IMR-90 (cell line): ENCODE data around the gene ADGRD2. TPM values are rescaled to one million over a fixed set of nuclear protein-coding genes. Genes with fewer than 3 reads are reported as not detected.

Source experiments
- ATAC-seq: fragments of 200-7000 bp; cut with Tn5 transposase; 2 replicates; pipeline ENCODE4 v1.9.1; 2020; ENCODE audit warnings: low read depth, mild to moderate bottlenecking, moderate library complexity
- BruUV-seq: library from RNA; stranded (reverse); fragments of 400-500 nt; replicated peaks from 2 replicates; lab custom pipeline; 2021; lab: Mats Ljungman, UMichigan
- CTCF ChIA-PET: fragments of 300-600 bp; formaldehyde crosslinking; extraction: SDS; loops from one replicate; lab custom pipeline; 2021; ENCODE audit warnings: antibody characterized with exemption; lab: Yijun Ruan, JAX
- POLR2A ChIA-PET: fragments of 300-600 bp; sonication (Branson Sonifier 250); formaldehyde crosslinking; loops from one replicate; lab custom pipeline; 2022; ENCODE audit warnings: antibody characterized with exemption; ENCODE audit not compliant: unreplicated experiment; lab: Charles Lee
- DNase-seq: peaks from one replicate; pipeline ENCODE4 v3.0.0; 2013
- H2AFZ ChIP-seq: replicated peaks from 2 replicates; pipeline ENCODE3; 2013; ENCODE audit warnings: low read length, mild to moderate bottlenecking; ENCODE audit not compliant: poor library complexity
- H2AK5ac ChIP-seq: 2 replicates; pipeline ENCODE4 v1.6.1; 2013; ENCODE audit warnings: low read depth, low read length, inconsistent platforms
- H2AK9ac ChIP-seq: replicated peaks from 2 replicates; pipeline ENCODE3; 2013; ENCODE audit warnings: mild to moderate bottlenecking, low read depth, low read length, moderate library complexity; ENCODE audit not compliant: poor library complexity
- H2BK120ac ChIP-seq: 2 replicates; pipeline ENCODE4 v1.6.1; 2013; ENCODE audit warnings: low read depth, low read length, inconsistent platforms
- H2BK15ac ChIP-seq: 3 replicates; pipeline ENCODE4 v1.6.1; 2013; ENCODE audit warnings: low read depth, low read length, inconsistent platforms
- H2BK20ac ChIP-seq: 2 replicates; pipeline ENCODE4 v1.6.1; 2013; ENCODE audit warnings: low read depth, mild to moderate bottlenecking, inconsistent platforms, low read length, moderate library complexity
- H2BK5ac ChIP-seq: 2 replicates; pipeline ENCODE4 v1.6.1; 2013; ENCODE audit warnings: mild to moderate bottlenecking, low read depth, low read length, inconsistent platforms; ENCODE audit not compliant: poor library complexity, severe bottlenecking
- H3K14ac ChIP-seq: replicated peaks from 2 replicates; pipeline ENCODE4 v1.6.1; 2013; ENCODE audit warnings: low read depth, low read length, inconsistent platforms
- H3K18ac ChIP-seq: 2 replicates; pipeline ENCODE4 v1.6.1; 2013; ENCODE audit warnings: low read depth, low read length, control low read depth
- H3K23ac ChIP-seq: 2 replicates; pipeline ENCODE4 v1.6.1; 2013; ENCODE audit warnings: low read depth, low read length, inconsistent platforms
- H3K27ac ChIP-seq: 2 replicates; pipeline ENCODE4 v1.5.1; 2013; ENCODE audit warnings: mild to moderate bottlenecking, control low read depth, low read length; ENCODE audit not compliant: insufficient read depth
- H3K27me3 ChIP-seq: 2 replicates; pipeline ENCODE4 v1.6.1; 2013; ENCODE audit warnings: low read length; ENCODE audit not compliant: control insufficient read depth, insufficient read depth
- H3K36me3 ChIP-seq: 2 replicates; pipeline ENCODE4 v1.6.1; 2013; ENCODE audit warnings: low read length, mixed read lengths; ENCODE audit not compliant: control insufficient read depth, insufficient read depth
- H3K4ac ChIP-seq: 2 replicates; pipeline ENCODE4 v1.6.1; 2013; ENCODE audit warnings: low read depth, low read length, inconsistent platforms
- H3K4me1 ChIP-seq: 2 replicates; pipeline ENCODE4 v1.6.1; 2013; ENCODE audit warnings: low read length, mixed read lengths; ENCODE audit not compliant: control insufficient read depth, insufficient read depth
- H3K4me2 ChIP-seq: 2 replicates; pipeline ENCODE4 v1.6.1; 2013; ENCODE audit warnings: low read depth, mild to moderate bottlenecking, control low read depth, low read length, moderate library complexity
- H3K4me3 ChIP-seq: 2 replicates; pipeline ENCODE4 v1.5.1; 2013; ENCODE audit warnings: low read depth, mild to moderate bottlenecking, control low read depth, low read length, moderate library complexity; ENCODE audit not compliant: insufficient read depth
- H3K56ac ChIP-seq: 2 replicates; pipeline ENCODE4 v1.6.1; 2013; ENCODE audit warnings: low read length, inconsistent platforms; ENCODE audit not compliant: insufficient read depth; ENCODE audit errors: extremely low read depth
- H3K79me1 ChIP-seq, 2 experiments: 2 replicates each; pipeline ENCODE4 v1.6.1; 2013; ENCODE audit warnings: low read length in 2 of 2, inconsistent platforms in 1 of 2, low read depth in 1 of 2
- H3K9ac ChIP-seq: 2 replicates; pipeline ENCODE4 v1.6.1; 2013; ENCODE audit warnings: low read depth, low read length, control low read depth
- H3K9me1 ChIP-seq: 2 replicates; pipeline ENCODE4 v1.6.1; 2013; ENCODE audit warnings: low read length, inconsistent platforms; ENCODE audit not compliant: insufficient read depth
- H3K9me3 ChIP-seq: 2 replicates; pipeline ENCODE4 v1.6.1; 2013; ENCODE audit warnings: low read length; ENCODE audit not compliant: control insufficient read depth, insufficient read depth
- H4K20me1 ChIP-seq: 2 replicates; pipeline ENCODE4 v1.6.1; 2013; ENCODE audit warnings: low read length, inconsistent platforms; ENCODE audit not compliant: insufficient read depth
- H4K5ac ChIP-seq: 2 replicates; pipeline ENCODE4 v1.6.1; 2013; ENCODE audit warnings: mild to moderate bottlenecking, low read depth, low read length, control low read depth
- H4K8ac ChIP-seq, 2 experiments: 2 replicates each; pipeline ENCODE4 v1.6.1; 2013; ENCODE audit warnings: low read depth in 2 of 2, low read length in 2 of 2, control low read depth in 1 of 2, inconsistent platforms in 1 of 2
- H4K91ac ChIP-seq: 2 replicates; pipeline ENCODE4 v1.6.1; 2013; ENCODE audit warnings: low read depth, low read length, inconsistent platforms; ENCODE audit not compliant: insufficient read depth
- BHLHE40 ChIP-seq: fragments of 150-350 bp; IDR thresholded peaks from 2 replicates; pipeline ENCODE4 v1.6.1; 2016; ENCODE audit warnings: mild to moderate bottlenecking, low read depth, low read length
- CEBPB ChIP-seq: IDR thresholded peaks from 2 replicates; pipeline ENCODE4 v1.6.1; 2012; ENCODE audit warnings: low read depth, low read length, improper control_type of control experiment
- CHD1 ChIP-seq: IDR thresholded peaks from 2 replicates; pipeline ENCODE4 v1.6.1; 2012; ENCODE audit warnings: low read depth, low read length, improper control_type of control experiment
- ELK1 ChIP-seq: fragments of 150-350 bp; IDR thresholded peaks from 2 replicates; pipeline ENCODE4 v1.6.1; 2016; ENCODE audit warnings: low read depth, mild to moderate bottlenecking, low read length, moderate library complexity, borderline replicate concordance
- FOS ChIP-seq: fragments of 150-350 bp; IDR thresholded peaks from 2 replicates; pipeline ENCODE4 v1.6.1; 2016; ENCODE audit warnings: low read depth, low read length
- MAFK ChIP-seq: IDR thresholded peaks from 2 replicates; pipeline ENCODE4 v1.6.1; 2012; ENCODE audit warnings: low read depth, low read length, improper control_type of control experiment
- MAZ ChIP-seq: IDR thresholded peaks from 2 replicates; pipeline ENCODE4 v1.6.1; 2012; ENCODE audit warnings: low read depth, mild to moderate bottlenecking, low read length, improper control_type of control experiment, moderate library complexity, borderline replicate concordance
- MXI1 ChIP-seq: IDR thresholded peaks from 2 replicates; pipeline ENCODE4 v1.6.1; 2012; ENCODE audit warnings: low read depth, mild to moderate bottlenecking, low read length, moderate library complexity, borderline replicate concordance
- NFE2L2 ChIP-seq: fragments of 150-350 bp; IDR thresholded peaks from 2 replicates; pipeline ENCODE4 v1.6.1; 2016; ENCODE audit warnings: low read depth, mild to moderate bottlenecking, low read length
- POLR2A ChIP-seq: IDR thresholded peaks from 2 replicates; pipeline ENCODE4 v1.6.1; 2012; ENCODE audit warnings: mild to moderate bottlenecking, low read depth, low read length
- RAD21 ChIP-seq: IDR thresholded peaks from 2 replicates; pipeline ENCODE4 v1.6.1; 2012; ENCODE audit warnings: low read length, improper control_type of control experiment
- RCOR1 ChIP-seq: IDR thresholded peaks from 2 replicates; pipeline ENCODE4 v1.6.1; 2012; ENCODE audit warnings: mild to moderate bottlenecking, low read length, improper control_type of control experiment; ENCODE audit not compliant: insufficient replicate concordance
- RFX5 ChIP-seq: IDR thresholded peaks from 2 replicates; pipeline ENCODE4 v1.8.0; 2012; ENCODE audit warnings: low read depth, mild to moderate bottlenecking, low read length, moderate library complexity
- SMC3 ChIP-seq: fragments of 150-350 bp; IDR thresholded peaks from 2 replicates; pipeline ENCODE4 v1.6.1; 2016; ENCODE audit warnings: low read depth, mild to moderate bottlenecking, antibody characterized with exemption, low read length, moderate library complexity
- WGBS, 2 experiments: methylation state at CpG; one replicate each; pipeline versions ENCODE4 v1.1.5 to v1.1.7; 2013; ENCODE audit warnings: missing lambda C conversion rate in 2 of 2; ENCODE audit not compliant: insufficient read length in 1 of 2; ENCODE audit errors: extremely low coverage in 2 of 2; 5-methylcytosine and 5-hydroxymethylcytosine counted together
- dilution Hi-C: fragments of 300-500 bp; cut with HindIII; formaldehyde crosslinking; loops from one replicate; pipeline ENCODE4 v1.14.3; 2018; ENCODE audit warnings: low sequenced_read_pairs; ENCODE audit not compliant: unreplicated experiment
- in situ Hi-C: fragments of 300-500 bp; cut with MboI; formaldehyde crosslinking; loops from 3 replicates; pipeline ENCODE4 v1.14.3; 2019; ENCODE audit warnings: low sequenced_read_pairs, inconsistent platforms, mixed read lengths
- intact Hi-C: fragments of 100-400 bp; cut with micrococcal nuclease; formaldehyde crosslinking; loops from 2 replicates; pipeline ENCODE4 v1.10.0; 2022
- polyA plus RNA-seq, 3 experiments: library from polyadenylated mRNA; depleted of rRNA; stranded (reverse); fragments of >200 nt; gene quantifications; 2 replicates each; pipeline ENCODE4 v1.2.3, GENCODE V29; 2012; ENCODE audit warnings: low replicate concordance in 1 of 3
- total RNA-seq: library from RNA; depleted of rRNA; stranded (reverse); fragments of >200 nt; gene quantifications from 2 replicates; pipeline ENCODE4 v1.2.3, GENCODE V29; 2012
- TF ChIP-seq, protein P1 (sequence below): conservative IDR thresholded peaks from 2 replicates; pipeline ENCODE4 v1.5.1; 2012; ENCODE audit warnings: mild to moderate bottlenecking, low read depth, low read length, improper control_type of control experiment
- TF ChIP-seq, protein P2 (sequence below): fragments of 150-350 bp; IDR thresholded peaks from 2 replicates; pipeline ENCODE4 v1.6.1; 2017; ENCODE audit warnings: mild to moderate bottlenecking, antibody characterized with exemption, low read length, low read depth

Gene ADGRD2
- total and polyA plus RNA-seq, 2 of the 4 experiments (the other 2 are of a cell fraction), result not detected

DNA sequence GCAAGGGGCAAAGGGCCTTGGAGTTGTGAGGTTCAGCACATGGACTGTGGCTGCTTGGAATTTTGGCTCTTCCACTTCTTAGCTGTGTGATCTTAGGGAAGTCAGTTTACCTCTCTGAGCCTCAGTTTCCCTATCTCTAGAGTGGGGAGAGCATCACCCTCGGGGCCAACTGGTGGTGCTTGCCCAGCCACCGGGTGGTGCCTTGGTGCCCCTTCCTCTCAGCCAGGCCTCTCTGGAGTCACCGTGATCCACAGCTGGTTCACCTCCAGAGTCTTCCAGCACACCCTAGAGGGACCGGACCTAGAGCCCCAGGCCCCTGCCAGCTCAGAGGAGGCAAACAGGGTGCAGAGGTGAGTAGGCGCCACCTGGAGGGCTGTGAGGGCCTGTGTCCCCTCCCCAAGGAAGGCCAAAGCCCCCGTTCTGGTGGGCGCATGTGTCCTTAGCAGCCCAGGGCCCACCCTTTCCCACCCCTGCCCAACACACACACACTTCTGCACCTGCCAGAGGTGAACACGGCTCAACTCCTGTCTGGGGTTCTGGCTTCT, 7.7 kb downstream of the ADGRD2 start:
- no peaks in the 10 kb centered on the region for H3K79me1 ChIP-seq
- no peak overlapping the region for H2AK9ac ChIP-seq
- no peak overlapping the region for H3K9ac ChIP-seq
- H3K36me3 ChIP-seq, result no peaks in the 10 kb centered on the region
- no peak overlapping the region for H3K4me2 ChIP-seq
- H4K5ac ChIP-seq, result no peak overlapping the region
- intact Hi-C loops (no loop called here), in situ Hi-C loops (no loop called here), dilution Hi-C loops (no loop called here)
- 75% methylated on average over 3 of the region's 8 CpGs; no CpG with 5 or more reads in 1 of the 2 experiments for WGBS, 2 experiments
- TF ChIP-seq MAFK, result no peak
- no peak for TF ChIP-seq CHD1
- TF ChIP-seq RAD21, result no peak
- TF ChIP-seq FOS, result no peak
- no peak for TF ChIP-seq RCOR1
- TF ChIP-seq ELK1, result no peak
- no peak for TF ChIP-seq POLR2A
- no peak for TF ChIP-seq BHLHE40
- TF ChIP-seq, protein P1, sequence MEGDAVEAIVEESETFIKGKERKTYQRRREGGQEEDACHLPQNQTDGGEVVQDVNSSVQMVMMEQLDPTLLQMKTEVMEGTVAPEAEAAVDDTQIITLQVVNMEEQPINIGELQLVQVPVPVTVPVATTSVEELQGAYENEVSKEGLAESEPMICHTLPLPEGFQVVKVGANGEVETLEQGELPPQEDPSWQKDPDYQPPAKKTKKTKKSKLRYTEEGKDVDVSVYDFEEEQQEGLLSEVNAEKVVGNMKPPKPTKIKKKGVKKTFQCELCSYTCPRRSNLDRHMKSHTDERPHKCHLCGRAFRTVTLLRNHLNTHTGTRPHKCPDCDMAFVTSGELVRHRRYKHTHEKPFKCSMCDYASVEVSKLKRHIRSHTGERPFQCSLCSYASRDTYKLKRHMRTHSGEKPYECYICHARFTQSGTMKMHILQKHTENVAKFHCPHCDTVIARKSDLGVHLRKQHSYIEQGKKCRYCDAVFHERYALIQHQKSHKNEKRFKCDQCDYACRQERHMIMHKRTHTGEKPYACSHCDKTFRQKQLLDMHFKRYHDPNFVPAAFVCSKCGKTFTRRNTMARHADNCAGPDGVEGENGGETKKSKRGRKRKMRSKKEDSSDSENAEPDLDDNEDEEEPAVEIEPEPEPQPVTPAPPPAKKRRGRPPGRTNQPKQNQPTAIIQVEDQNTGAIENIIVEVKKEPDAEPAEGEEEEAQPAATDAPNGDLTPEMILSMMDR, result no peak
- TF ChIP-seq SMC3, result no peak
- no peak for TF ChIP-seq MXI1
- TF ChIP-seq, protein P2, sequence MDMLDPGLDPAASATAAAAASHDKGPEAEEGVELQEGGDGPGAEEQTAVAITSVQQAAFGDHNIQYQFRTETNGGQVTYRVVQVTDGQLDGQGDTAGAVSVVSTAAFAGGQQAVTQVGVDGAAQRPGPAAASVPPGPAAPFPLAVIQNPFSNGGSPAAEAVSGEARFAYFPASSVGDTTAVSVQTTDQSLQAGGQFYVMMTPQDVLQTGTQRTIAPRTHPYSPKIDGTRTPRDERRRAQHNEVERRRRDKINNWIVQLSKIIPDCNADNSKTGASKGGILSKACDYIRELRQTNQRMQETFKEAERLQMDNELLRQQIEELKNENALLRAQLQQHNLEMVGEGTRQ, result no peak
- TF ChIP-seq CEBPB, result no peak
- TF ChIP-seq NFE2L2, result no peak
- TF ChIP-seq RFX5, result no peak
- TF ChIP-seq MAZ, result no peak
- H3K56ac ChIP-seq, result no peak overlapping the region
- no peak overlapping the region for H3K4me3 ChIP-seq
- H2BK120ac ChIP-seq, result no peak overlapping the region
- peaks cover 2% of the 10 kb centered on the region; the same call in 1 of the 2 replicates for H3K9me3 ChIP-seq
- H4K20me1 ChIP-seq, result no peaks in the 10 kb centered on the region
- no peak overlapping the region for H3K18ac ChIP-seq
- no TSS peak for BruUV-seq
- H3K4me1 ChIP-seq, result no peaks in the 10 kb centered on the region
- no peak overlapping the region for H3K27ac ChIP-seq
- H3K27me3 ChIP-seq, result peaks cover 45% of the 10 kb centered on the region
- no peak overlapping the region for H3K23ac ChIP-seq
- H2AK5ac ChIP-seq, result no peak overlapping the region
- H2AFZ ChIP-seq, result no peak overlapping the region
- POLR2A ChIA-PET, result no interaction called here
- H2BK5ac ChIP-seq, result no peak overlapping the region
- no peak overlapping the region for H3K4ac ChIP-seq
- H4K8ac ChIP-seq, result no peak overlapping the region
- no peak overlapping the region for H4K91ac ChIP-seq
- ATAC-seq, result no peak
- H3K9me1 ChIP-seq, result no peaks in the 10 kb centered on the region
- H2BK15ac ChIP-seq, result no peak overlapping the region
- CTCF ChIA-PET, result no interaction called here
- no peak for DNase-seq
- H3K14ac ChIP-seq, result no peak overlapping the region
- H2BK20ac ChIP-seq, result no peak overlapping the region
